ENCODE data around the gene KRT32. TPM values are rescaled to one million over a fixed set of nuclear protein-coding genes. Genes with fewer than 3 reads are reported as not detected.

Gene KRT32
- total RNA-seq, 1 experiment from 2014 or later: 0.72 TPM

DNA sequence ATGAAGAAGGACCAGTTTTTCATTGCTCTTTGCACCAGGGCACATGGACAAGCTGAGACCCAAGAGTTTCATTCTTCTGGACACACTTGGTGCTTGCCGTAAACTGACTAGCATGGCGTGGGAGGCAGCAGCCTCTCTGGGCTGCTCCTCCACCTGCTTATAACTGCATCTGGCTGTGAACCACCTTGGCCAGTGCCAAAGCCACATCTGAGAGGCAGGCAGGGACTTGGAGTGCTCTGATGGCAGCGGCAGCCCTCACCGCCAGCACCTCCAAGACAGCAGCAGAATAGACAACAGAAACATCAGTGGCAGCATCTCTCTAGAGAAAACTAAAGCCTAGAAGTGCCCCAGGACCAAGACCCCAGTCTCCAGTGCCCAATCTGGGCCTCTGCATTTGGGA is 47.5 kb downstream of the KRT32 start:
- POLR2A ChIA-PET: no interaction called here
- in situ Hi-C loops (cut with HindIII; ENCODE audit: low pct_unique_long_range_greater_than_20kb, low sequenced_read_pairs): no loop called here

GRCh38 chr17:41418116-41418860 is 48.9 kb downstream of the KRT32 start:
- no TSS peak for BruUV-seq (replicated peaks)
- ChIA-PET CTCF (interaction anchor here (1.1 to 1.6 kb wide), 2 partner anchors 8 to 12 kb away, joined by 4 read pairs; no protein-coding TSS in a partner anchor), POLR2A (interaction anchor here (0.6 kb wide), 1 partner anchor 802 kb away, joined by 3 read pairs; no protein-coding TSS in a partner anchor)
- ATAC-seq (no peak), DNase-seq (ENCODE audit: low read depth, low spot score) (no peak)
- intact Hi-C loops (cut with micrococcal nuclease; ENCODE audit: unreplicated experiment) (no loop called here), in situ Hi-C loops (cut with HindIII; ENCODE audit: low pct_unique_long_range_greater_than_20kb, low sequenced_read_pairs) (no loop called here)
- Histone ChIP-seq H3K4me3 (ENCODE audit: low read depth in 2 of 2, low read length in 2 of 2) (no peak overlapping the region), H3K27ac (ENCODE audit: low read length) (no peak overlapping the region; the same call in 1 of the 2 replicates), H3K27me3 (ENCODE audit: control insufficient read depth, insufficient read depth, low read length) (no peaks in the 10 kb centered on the region), H3K4me1 (ENCODE audit: control insufficient read depth, insufficient read depth, low read length) (peaks cover 14% of the 10 kb centered on the region; the same call in 1 of the 2 replicates), H3K36me3 (ENCODE audit: control insufficient read depth, insufficient read depth, low read length) (no peaks in the 10 kb centered on the region), H3K9me3 (ENCODE audit: control insufficient read depth, insufficient read depth, low read depth, low read length) (no peaks in the 10 kb centered on the region)
- TF ChIP-seq CTCF (IDR thresholded peaks at IDR 0.05): no peak
- TF ChIP-seq POLR2AphosphoS5 (IDR thresholded peaks at IDR 0.05; ENCODE audit: low read depth, low read length): no peak
- no peak for TF ChIP-seq SIN3A (IDR thresholded peaks at IDR 0.05; ENCODE audit: borderline replicate concordance, insufficient read depth, low read depth, low read length)
- TF ChIP-seq TCF7L2 (IDR thresholded peaks at IDR 0.05; ENCODE audit: low read depth, low read length): no peak
- TF ChIP-seq REST (IDR thresholded peaks at IDR 0.05; ENCODE audit: insufficient read depth in 1 of 2, low read depth in 2 of 2, low read length in 1 of 2): no peak

More for the DNA sequence above, 47.5 kb downstream of the KRT32 start:
- Histone ChIP-seq H3K27ac (ENCODE audit: low read length) (no peak overlapping the region), H3K27me3 (ENCODE audit: control insufficient read depth, insufficient read depth, low read length) (no peaks in the 10 kb centered on the region), H3K4me1 (ENCODE audit: control insufficient read depth, insufficient read depth, low read length) (peaks cover 12% of the 10 kb centered on the region; the same call in 1 of the 2 replicates), H3K36me3 (ENCODE audit: control insufficient read depth, insufficient read depth, low read length) (no peaks in the 10 kb centered on the region), H3K4me3 (ENCODE audit: low read depth in 2 of 2, low read length in 2 of 2) (no peak overlapping the region), H3K9me3 (ENCODE audit: control insufficient read depth, insufficient read depth, low read depth, low read length) (no peaks in the 10 kb centered on the region)
- intact Hi-C loops (cut with micrococcal nuclease; ENCODE audit: unreplicated experiment): no loop called here
- no peak for ATAC-seq
- CTCF ChIA-PET: no interaction called here
- no TSS peak for BruUV-seq (replicated peaks)
- TF ChIP-seq TCF7L2 (IDR thresholded peaks at IDR 0.05; ENCODE audit: low read depth, low read length) (no peak), CTCF (IDR thresholded peaks at IDR 0.05) (no peak), SIN3A (IDR thresholded peaks at IDR 0.05; ENCODE audit: borderline replicate concordance, insufficient read depth, low read depth, low read length) (no peak), POLR2AphosphoS5 (IDR thresholded peaks at IDR 0.05; ENCODE audit: low read depth, low read length) (no peak), REST (IDR thresholded peaks at IDR 0.05; ENCODE audit: insufficient read depth in 1 of 2, low read depth in 2 of 2, low read length in 1 of 2) (no peak)
- DNase-seq (ENCODE audit: low read depth, low spot score): no peak

All from Panc1 (cell line).